Stimulated activated CD4-positive, alpha-beta T cell treated with anti-CD3 and anti-CD28 coated beads, Interleukin-1b, Interleukin-23, amount 100 ng/mL, for 24 hours (primary cell): ENCODE measurements around the gene MORN3.
"Not testable (repeated sequence)": the region's sequence is repeated elsewhere in the genome, so short reads cannot be mapped to it uniquely, and the experiment has no call there.

Experiments used
- DNase-seq, 4 experiments: peaks; one replicate each; pipeline ENCODE4 v3.0.0-alpha.2; 2020; ENCODE audit warnings: low read depth in 4 of 4, low spot score in 1 of 4

MORN3 gene

DNA sequence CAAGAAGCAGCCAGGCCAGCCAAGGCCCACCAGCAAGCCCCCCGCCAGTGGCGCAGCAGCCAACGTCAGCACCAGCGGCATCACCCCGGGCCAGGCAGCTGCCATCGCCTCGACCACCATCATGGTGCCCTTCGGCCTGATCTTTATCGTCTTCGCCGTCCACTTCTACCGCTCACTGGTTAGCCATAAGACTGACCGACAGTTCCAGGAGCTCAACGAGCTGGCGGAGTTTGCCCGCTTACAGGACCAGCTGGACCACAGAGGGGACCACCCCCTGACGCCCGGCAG lies 28.2 kb downstream of the MORN3 start:
- DNase-seq: no peak

- no peak for DNase-seq
These were observed 30.9 kb downstream of the MORN3 start for GRCh38 chr12:121638298-121639202.

DNA sequence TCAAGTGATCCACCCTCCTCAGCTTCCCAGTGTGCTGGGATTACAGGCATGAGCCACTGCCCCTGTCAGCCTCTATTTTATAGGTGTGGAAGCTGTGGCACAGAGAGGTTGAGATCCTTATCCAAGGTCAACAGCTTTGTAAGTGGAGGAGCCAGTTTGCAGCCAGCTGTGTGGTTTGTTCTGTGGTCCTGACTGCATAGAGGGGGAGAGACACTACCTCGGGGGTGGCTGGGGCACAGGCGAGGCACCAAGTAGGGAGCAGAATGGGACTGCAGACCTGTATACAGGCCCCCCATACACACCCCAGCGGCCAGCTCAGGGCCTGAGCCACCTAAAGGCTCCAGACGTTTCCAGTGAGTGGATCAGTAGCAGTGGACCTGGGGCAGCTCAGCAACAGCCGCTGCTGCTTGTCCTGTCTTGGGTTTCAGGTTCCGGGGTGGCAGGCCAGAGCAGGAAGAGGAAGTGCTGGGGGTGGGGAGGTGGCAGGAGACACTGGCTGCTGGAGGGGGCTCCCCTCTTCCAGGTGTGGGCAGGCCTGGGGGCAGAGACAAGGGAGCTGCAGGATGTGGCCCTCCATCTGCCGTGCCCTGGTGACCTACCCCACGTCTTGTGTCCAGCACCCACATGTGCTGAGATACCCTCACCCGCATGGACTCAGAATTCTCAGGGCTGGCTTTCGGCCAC lies 32.1 kb downstream of the MORN3 start:
- DNase-seq: peak in 2 of 4 experiments; percentile 33 to 38

DNA sequence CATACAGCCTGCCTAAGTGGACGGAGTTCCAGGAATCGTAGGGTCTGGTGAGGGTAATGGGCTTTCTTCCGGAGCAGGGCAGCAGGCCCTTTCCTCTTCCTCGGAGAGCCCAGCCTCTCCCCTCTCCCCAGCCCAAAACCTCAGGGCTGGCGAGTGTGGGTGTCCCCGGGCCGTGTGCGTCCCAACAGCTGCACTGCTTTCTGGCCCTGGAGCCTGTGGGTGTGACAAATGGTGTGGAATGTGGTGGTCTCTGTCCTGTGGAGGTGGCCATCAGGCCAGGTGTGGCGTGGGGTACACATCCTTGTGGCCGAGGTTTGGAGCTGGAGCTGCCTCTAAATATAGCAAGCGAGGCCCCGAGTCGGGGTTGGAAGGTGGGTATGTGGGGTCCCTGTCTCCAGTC lies 34.6 kb downstream of the MORN3 start:
- no peak for DNase-seq

GRCh38 chr12:121633833-121634196 lies 35.6 kb downstream of the MORN3 start:
- not testable (repeated sequence) for DNase-seq

- DNase-seq: no peak
These were observed 37.1 kb downstream of the MORN3 start for GRCh38 chr12:121632069-121632970.

GRCh38 chr12:121630791-121631355 lies 38.6 kb downstream of the MORN3 start:
- no peak for DNase-seq

- DNase-seq: no peak
These were observed 40.9 kb downstream of the MORN3 start for GRCh38 chr12:121628536-121628935.

DNA sequence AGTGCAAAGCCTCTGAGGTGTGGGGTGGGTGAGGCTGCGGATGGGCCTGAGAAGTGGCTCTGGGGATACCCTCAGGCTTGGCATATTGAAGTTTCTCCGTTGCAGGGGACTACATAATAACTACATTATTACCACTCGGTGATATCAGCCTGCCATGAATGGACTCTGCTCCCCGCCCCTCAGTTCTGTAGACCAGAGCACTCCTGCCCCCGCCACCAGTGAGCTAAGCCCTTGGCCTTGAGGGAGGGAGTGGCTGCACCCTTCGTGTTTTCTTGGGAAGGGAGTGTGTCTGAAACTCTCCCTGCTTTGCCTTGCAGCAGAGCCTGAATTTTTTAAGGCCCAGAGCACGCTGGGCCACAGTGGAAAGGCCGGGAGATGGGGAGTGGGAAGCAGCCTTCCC lies 41.4 kb downstream of the MORN3 start:
- no peak for DNase-seq

GRCh38 chr12:121626853-121627640 lies 42.4 kb downstream of the MORN3 start:
- DNase-seq: peak; percentile 70 to 90 (median 76)

GRCh38 chr12:121626087-121626852 lies 43.2 kb downstream of the MORN3 start, which contains the start of gene ORAI1:
Gene ORAI1 (plus strand): TSS chr12:121626530.
- DNase-seq: peak; percentile 87 to 98 (median 94)

DNA sequence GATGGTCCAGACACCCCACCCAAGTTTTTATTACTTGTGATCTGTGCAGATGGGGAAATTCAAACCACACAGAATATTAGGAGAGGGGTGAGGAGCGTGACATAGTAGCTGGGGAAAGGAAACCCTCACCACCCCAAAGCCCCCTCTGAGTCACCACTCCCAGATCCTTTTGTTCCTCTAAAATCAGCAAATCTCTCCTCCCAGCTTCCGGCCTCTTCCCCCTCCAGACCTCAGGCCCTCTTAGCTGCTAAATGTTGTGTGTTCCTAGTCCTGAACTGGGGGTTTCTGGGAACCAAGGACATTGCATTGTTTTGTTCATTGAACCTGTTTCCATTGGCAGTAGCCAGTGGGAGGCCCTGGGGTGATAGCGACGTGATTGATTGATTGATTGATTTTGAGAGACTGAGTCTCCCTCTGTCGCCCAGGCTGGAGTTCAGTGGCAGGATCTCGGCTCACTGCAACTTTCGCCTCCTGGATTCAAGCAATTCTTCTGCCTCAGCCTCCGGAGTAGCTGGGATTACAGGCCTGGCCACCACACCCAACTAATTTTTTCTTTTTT lies 49.0 kb downstream of the MORN3 start:
- DNase-seq: no peak

DNA sequence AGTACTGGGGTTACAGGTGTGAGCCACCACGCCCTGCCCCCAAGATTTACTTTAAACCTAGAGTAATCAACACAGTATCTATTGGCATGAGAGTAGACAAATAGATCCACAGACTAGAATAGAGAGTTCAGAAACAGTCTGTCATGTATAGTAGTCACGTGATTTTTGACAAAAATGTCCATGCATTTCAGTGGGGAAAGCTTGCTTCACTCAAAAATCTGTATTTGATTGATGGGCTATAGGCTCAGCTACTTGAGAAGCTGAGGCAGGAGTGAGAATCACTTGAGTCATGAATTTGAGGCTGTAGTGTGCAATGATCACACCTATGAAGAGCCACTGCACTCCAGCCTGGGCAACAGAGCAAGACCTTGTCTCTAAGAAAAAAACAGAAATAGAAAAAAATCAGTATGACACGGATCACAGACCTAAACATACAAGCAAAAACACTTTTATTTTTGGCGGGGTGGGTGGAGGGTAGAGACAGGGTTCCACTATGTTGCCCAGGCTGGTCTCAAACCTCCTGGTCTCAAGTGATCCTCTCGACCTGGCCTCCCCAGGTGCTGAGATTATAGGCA lies 50.7 kb downstream of the MORN3 start:
- no peak for DNase-seq

DNA sequence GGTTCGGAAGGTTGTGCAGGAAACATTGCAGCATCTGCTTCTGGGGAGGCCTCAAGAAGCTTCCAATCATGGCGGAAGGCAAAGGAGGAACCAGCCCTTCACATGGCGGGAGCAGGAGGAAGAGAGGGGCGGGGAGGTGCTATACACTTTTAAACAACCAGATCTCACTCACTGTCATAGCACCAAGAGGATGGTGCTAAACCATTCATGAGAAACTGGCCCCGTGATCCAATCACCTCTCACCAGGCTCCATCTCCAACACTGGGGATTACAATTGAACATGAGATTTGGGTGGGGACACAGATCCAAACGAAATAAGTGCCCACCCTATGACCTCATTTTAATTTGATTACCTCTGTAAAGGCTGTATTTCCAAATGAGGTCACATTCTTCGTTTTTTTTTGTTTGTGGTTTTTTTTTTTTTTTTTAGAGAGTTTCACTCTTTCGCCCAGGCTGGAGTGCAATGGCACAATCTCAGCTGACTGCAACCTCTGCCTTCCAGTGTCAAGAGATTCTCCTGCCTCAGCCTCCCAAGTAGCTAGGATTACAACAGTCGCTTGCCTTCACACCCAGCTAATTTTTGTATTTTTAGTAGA lies 54.5 kb downstream of the MORN3 start:
- DNase-seq: no peak

GRCh38 chr12:121613462-121613861 lies 56.0 kb downstream of the MORN3 start:
- DNase-seq: no peak

DNA sequence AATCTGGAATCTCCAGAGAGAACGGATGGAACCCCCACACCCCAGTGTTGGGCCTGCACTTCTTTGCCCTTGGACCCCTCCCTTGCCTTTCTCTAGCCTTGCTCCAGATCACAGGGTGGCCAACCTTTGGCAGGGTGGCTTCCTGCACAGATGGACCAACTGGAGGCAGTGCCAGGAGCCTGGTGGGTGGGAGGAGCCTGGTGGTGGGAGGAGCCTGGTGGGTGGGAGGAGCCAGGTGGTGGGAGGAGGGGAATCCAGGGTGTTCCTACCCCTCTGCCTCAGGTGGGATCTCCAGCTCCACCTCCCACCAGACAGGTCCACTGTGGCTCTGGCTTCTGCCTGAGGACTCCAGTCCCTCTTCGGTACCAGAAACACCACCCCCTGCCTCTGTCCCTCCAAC lies 58.1 kb downstream of the MORN3 start:
- no peak for DNase-seq

GRCh38 chr12:121610239-121611149 lies 59.0 kb downstream of the MORN3 start:
- no peak for DNase-seq

DNA sequence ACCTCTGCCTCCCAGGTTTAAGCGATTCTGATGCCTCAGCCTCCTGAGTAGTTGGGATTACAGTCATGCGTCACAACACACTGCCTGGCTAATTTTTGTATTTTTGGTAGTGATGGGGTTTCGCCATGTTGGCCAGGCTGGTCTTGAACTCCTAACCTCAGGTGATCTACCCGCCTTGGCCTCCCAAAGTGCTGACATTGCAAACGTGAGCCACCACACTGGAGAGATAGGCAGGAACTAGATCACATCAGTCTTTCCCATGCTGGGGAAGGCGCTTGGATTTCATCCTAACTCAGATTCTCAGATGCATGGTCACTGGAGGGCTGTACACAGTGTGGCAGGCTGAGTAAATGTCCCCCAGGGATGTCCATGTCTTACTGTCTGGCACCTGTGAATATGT lies 61.2 kb downstream of the MORN3 start:
- no peak for DNase-seq
